Neural cell (in vitro differentiated cells): ENCODE data around the gene SLX4IP. TPM values are rescaled to one million over a fixed set of nuclear protein-coding genes. Genes with fewer than 3 reads are reported as not detected.

Experiments
- H2AFZ ChIP-seq: fragments of 200-600, 300-800 bp; sonication (generic), shearing (Covaris generic); 2 replicates; pipeline ENCODE4 v1.6.0; 2014; ENCODE audit warnings: low read depth, mild to moderate bottlenecking, antibody characterized with exemption, low read length, moderate library complexity
- H3F3A ChIP-seq: fragments of 200-600 bp; shearing (Covaris generic); 2 replicates; pipeline ENCODE4 v1.6.1; 2016; ENCODE audit warnings: mild to moderate bottlenecking, moderate library complexity, mixed read lengths, antibody characterized with exemption, low read length; ENCODE audit not compliant: insufficient read depth, poor library complexity, severe bottlenecking
- H3K27ac ChIP-seq: fragments of 200-600, 300-800 bp; sonication (generic), shearing (Covaris generic); 2 replicates; pipeline ENCODE4 v1.5.1; 2014; ENCODE audit warnings: mild to moderate bottlenecking, low read length, moderate library complexity
- H3K27me3 ChIP-seq: fragments of 300-800, 200-600 bp; sonication (generic), shearing (Covaris generic); 2 replicates; pipeline ENCODE4 v1.6.0; 2014; ENCODE audit warnings: mild to moderate bottlenecking, low read depth, low read length, moderate library complexity; ENCODE audit not compliant: insufficient read depth
- H3K36me3 ChIP-seq: fragments of 300-800, 200-600 bp; sonication (generic), shearing (Covaris generic); 2 replicates; pipeline ENCODE4 v1.5.1; 2014; ENCODE audit warnings: mild to moderate bottlenecking, antibody characterized with exemption, low read length, moderate library complexity; ENCODE audit not compliant: insufficient read depth
- H3K4me2 ChIP-seq: fragments of 300-800, 200-600 bp; sonication (generic), shearing (Covaris generic); 2 replicates; pipeline ENCODE4 v1.6.0; 2014; ENCODE audit warnings: mild to moderate bottlenecking, low read length
- H3K4me3 ChIP-seq: fragments of 300-800, 200-600 bp; sonication (generic), shearing (Covaris generic); 2 replicates; pipeline ENCODE4 v1.5.1; 2014; ENCODE audit warnings: mild to moderate bottlenecking, low read length, moderate library complexity
- H3K79me2 ChIP-seq: fragments of 200-600 bp; shearing (Covaris generic); replicated peaks from 2 replicates; pipeline ENCODE4 v1.6.0; 2014; ENCODE audit warnings: mild to moderate bottlenecking, low read length, moderate library complexity; ENCODE audit not compliant: insufficient read depth
- H3K9ac ChIP-seq: fragments of 300-800, 200-600 bp; sonication (generic), shearing (Covaris generic); 2 replicates; pipeline ENCODE4 v1.6.1; 2016; ENCODE audit warnings: mild to moderate bottlenecking, low read length, mixed read lengths
- H3K9me2 ChIP-seq: fragments of 200-600 bp; shearing (Covaris generic); 2 replicates; pipeline ENCODE4 v1.6.1; 2016; ENCODE audit warnings: mild to moderate bottlenecking, low read length, mixed read lengths; ENCODE audit not compliant: insufficient read depth
- H3K9me3 ChIP-seq: fragments of 200-600, 300-800 bp; sonication (generic), shearing (Covaris generic); 2 replicates; pipeline ENCODE4 v1.6.1; 2016; ENCODE audit warnings: mild to moderate bottlenecking, mixed run types, low read length, moderate library complexity, mixed read lengths
- H4K20me1 ChIP-seq: fragments of 200-600 bp; shearing (Covaris generic); 2 replicates; pipeline ENCODE4 v1.6.1; 2016; ENCODE audit warnings: mild to moderate bottlenecking, mixed run types; ENCODE audit not compliant: insufficient read depth
- EP300 ChIP-seq: fragments of 450-650 bp; conservative IDR thresholded peaks from 2 replicates; pipeline ENCODE4 v1.6.1; 2014; ENCODE audit warnings: antibody characterized with exemption, mild to moderate bottlenecking, moderate library complexity; ENCODE audit not compliant: poor library complexity, severe bottlenecking
- EZH2 ChIP-seq: fragments of 200-600, 300-800 bp; shearing (Covaris generic), sonication (generic); IDR thresholded peaks from 2 replicates; pipeline ENCODE4 v1.6.1; 2014; ENCODE audit warnings: antibody characterized with exemption, low read length, borderline replicate concordance, mild to moderate bottlenecking; ENCODE audit not compliant: insufficient read depth, poor library complexity, severe bottlenecking
- MXI1 ChIP-seq: fragments of 450-650 bp; conservative IDR thresholded peaks from 2 replicates; pipeline ENCODE4 v1.6.1; 2014; ENCODE audit warnings: antibody characterized with exemption, mild to moderate bottlenecking; ENCODE audit not compliant: poor library complexity, severe bottlenecking
- POLR2AphosphoS5 ChIP-seq: IDR thresholded peaks from 2 replicates; pipeline ENCODE4 v1.6.1; 2012
- RAD21 ChIP-seq: fragments of 450-650 bp; conservative IDR thresholded peaks from 2 replicates; pipeline ENCODE4 v1.6.1; 2014; ENCODE audit warnings: antibody characterized with exemption, mild to moderate bottlenecking, moderate library complexity
- SMC3 ChIP-seq: fragments of 450-650 bp; conservative IDR thresholded peaks from 2 replicates; pipeline ENCODE4 v1.6.1; 2014; ENCODE audit warnings: antibody characterized with exemption, mild to moderate bottlenecking, moderate library complexity; ENCODE audit not compliant: poor library complexity
- TAF1 ChIP-seq: IDR thresholded peaks from 2 replicates; pipeline ENCODE4 v1.6.1; 2012; ENCODE audit warnings: low read depth
- polyA plus RNA-seq: library from polyadenylated mRNA; depleted of rRNA; stranded (reverse); fragments of >200 nt; gene quantifications from 2 replicates; pipeline ENCODE4 v1.2.3, GENCODE V29; 2014
- TF ChIP-seq, protein P1 (sequence below): fragments of 450-650 bp; IDR thresholded peaks from 2 replicates; pipeline ENCODE4 v1.5.1; 2014; ENCODE audit warnings: antibody characterized with exemption, mild to moderate bottlenecking, moderate library complexity; ENCODE audit not compliant: poor library complexity, severe bottlenecking
- TF ChIP-seq, protein P2 (sequence below): IDR thresholded peaks from 2 replicates; pipeline ENCODE4 v1.6.1; 2012; ENCODE audit warnings: borderline replicate concordance

The SLX4IP gene
- polyA plus RNA-seq, 1 donor from 2014 or later = 6.4 TPM

- Histone ChIP-seq H3K9me2 (no peaks in the 10 kb centered on the region), H3K4me2 (no peak overlapping the region), H4K20me1 (no peaks in the 10 kb centered on the region), H3F3A (no peaks in the 10 kb centered on the region), H2AFZ (no peak overlapping the region), H3K27me3 (no peaks in the 10 kb centered on the region), H3K9ac (no peak overlapping the region), H3K27ac (no peak overlapping the region), H3K36me3 (no peaks in the 10 kb centered on the region), H3K4me3 (no peak overlapping the region), H3K79me2 (no peaks in the 10 kb centered on the region), H3K9me3 (no peaks in the 10 kb centered on the region)
- TF ChIP-seq EP300 = no peak
- no peak for TF ChIP-seq POLR2AphosphoS5
- TF ChIP-seq, protein P1, sequence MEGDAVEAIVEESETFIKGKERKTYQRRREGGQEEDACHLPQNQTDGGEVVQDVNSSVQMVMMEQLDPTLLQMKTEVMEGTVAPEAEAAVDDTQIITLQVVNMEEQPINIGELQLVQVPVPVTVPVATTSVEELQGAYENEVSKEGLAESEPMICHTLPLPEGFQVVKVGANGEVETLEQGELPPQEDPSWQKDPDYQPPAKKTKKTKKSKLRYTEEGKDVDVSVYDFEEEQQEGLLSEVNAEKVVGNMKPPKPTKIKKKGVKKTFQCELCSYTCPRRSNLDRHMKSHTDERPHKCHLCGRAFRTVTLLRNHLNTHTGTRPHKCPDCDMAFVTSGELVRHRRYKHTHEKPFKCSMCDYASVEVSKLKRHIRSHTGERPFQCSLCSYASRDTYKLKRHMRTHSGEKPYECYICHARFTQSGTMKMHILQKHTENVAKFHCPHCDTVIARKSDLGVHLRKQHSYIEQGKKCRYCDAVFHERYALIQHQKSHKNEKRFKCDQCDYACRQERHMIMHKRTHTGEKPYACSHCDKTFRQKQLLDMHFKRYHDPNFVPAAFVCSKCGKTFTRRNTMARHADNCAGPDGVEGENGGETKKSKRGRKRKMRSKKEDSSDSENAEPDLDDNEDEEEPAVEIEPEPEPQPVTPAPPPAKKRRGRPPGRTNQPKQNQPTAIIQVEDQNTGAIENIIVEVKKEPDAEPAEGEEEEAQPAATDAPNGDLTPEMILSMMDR = no peak
- TF ChIP-seq TAF1 = no peak
- TF ChIP-seq RAD21 = no peak
- TF ChIP-seq EZH2 = no peak
- TF ChIP-seq, protein P2, sequence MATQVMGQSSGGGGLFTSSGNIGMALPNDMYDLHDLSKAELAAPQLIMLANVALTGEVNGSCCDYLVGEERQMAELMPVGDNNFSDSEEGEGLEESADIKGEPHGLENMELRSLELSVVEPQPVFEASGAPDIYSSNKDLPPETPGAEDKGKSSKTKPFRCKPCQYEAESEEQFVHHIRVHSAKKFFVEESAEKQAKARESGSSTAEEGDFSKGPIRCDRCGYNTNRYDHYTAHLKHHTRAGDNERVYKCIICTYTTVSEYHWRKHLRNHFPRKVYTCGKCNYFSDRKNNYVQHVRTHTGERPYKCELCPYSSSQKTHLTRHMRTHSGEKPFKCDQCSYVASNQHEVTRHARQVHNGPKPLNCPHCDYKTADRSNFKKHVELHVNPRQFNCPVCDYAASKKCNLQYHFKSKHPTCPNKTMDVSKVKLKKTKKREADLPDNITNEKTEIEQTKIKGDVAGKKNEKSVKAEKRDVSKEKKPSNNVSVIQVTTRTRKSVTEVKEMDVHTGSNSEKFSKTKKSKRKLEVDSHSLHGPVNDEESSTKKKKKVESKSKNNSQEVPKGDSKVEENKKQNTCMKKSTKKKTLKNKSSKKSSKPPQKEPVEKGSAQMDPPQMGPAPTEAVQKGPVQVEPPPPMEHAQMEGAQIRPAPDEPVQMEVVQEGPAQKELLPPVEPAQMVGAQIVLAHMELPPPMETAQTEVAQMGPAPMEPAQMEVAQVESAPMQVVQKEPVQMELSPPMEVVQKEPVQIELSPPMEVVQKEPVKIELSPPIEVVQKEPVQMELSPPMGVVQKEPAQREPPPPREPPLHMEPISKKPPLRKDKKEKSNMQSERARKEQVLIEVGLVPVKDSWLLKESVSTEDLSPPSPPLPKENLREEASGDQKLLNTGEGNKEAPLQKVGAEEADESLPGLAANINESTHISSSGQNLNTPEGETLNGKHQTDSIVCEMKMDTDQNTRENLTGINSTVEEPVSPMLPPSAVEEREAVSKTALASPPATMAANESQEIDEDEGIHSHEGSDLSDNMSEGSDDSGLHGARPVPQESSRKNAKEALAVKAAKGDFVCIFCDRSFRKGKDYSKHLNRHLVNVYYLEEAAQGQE = no peak
- no peak for TF ChIP-seq SMC3
- TF ChIP-seq MXI1 = no peak
Measured at GRCh38 chr20:10448270-10449156, 13.4 kb downstream of the SLX4IP start.

GRCh38 chr20:10449270-10449669 is 14.2 kb downstream of the SLX4IP start:
- H3K27me3 ChIP-seq = no peaks in the 10 kb centered on the region
- no peaks in the 10 kb centered on the region for H3K9me2 ChIP-seq
- H3K9me3 ChIP-seq = no peaks in the 10 kb centered on the region
- H3K36me3 ChIP-seq = no peaks in the 10 kb centered on the region
- H3K79me2 ChIP-seq = no peaks in the 10 kb centered on the region
- no peak for TF ChIP-seq POLR2AphosphoS5
- no peak for TF ChIP-seq EZH2
- no peaks in the 10 kb centered on the region for H3F3A ChIP-seq
- no peak overlapping the region for H3K4me2 ChIP-seq
- H4K20me1 ChIP-seq = no peaks in the 10 kb centered on the region
- H3K4me3 ChIP-seq = no peak overlapping the region
- no peak overlapping the region for H2AFZ ChIP-seq
- no peak overlapping the region for H3K27ac ChIP-seq
- no peak overlapping the region for H3K9ac ChIP-seq
